Panc1 (cell line): Measurements from ENCODE around the gene R3HDM2. TPM values are rescaled to one million over a fixed set of nuclear protein-coding genes. Genes with fewer than 3 reads are reported as not detected.

Experiments
- ATAC-seq: fragments of 200-7000 bp; cut with Tn5 transposase; 2 replicates; pipeline ENCODE4 v1.9.1; 2020; ENCODE audit warnings: mild to moderate bottlenecking, moderate library complexity
- BruUV-seq: library from RNA; stranded (reverse); fragments of 400-500 nt; replicated peaks from 2 replicates; lab custom pipeline; 2021; lab: Mats Ljungman, UMichigan
- CTCF ChIA-PET: fragments of 300-600 bp; sonication (Branson Sonifier 250); formaldehyde crosslinking; loops from one replicate; lab custom pipeline; 2022; ENCODE audit warnings: antibody characterized with exemption; lab: Charles Lee
- POLR2A ChIA-PET: fragments of 300-600 bp; sonication (Branson Sonifier 250); formaldehyde crosslinking; loops from one replicate; lab custom pipeline; 2022; ENCODE audit warnings: antibody characterized with exemption; lab: Charles Lee
- DNase-seq: peaks from one replicate; pipeline ENCODE4 v3.0.0-alpha.2; 2010; ENCODE audit warnings: low read depth, low spot score
- H3K27ac ChIP-seq: 2 replicates; pipeline ENCODE4 v1.5.1; 2011; ENCODE audit warnings: mild to moderate bottlenecking, low read length, inconsistent platforms
- H3K27me3 ChIP-seq: fragments of 200-500 bp; sonication (Bioruptor generic); 2 replicates; pipeline ENCODE4 v1.6.0; 2014; ENCODE audit warnings: low read length, inconsistent platforms; ENCODE audit not compliant: control insufficient read depth, insufficient read depth
- H3K36me3 ChIP-seq: fragments of 200-500 bp; sonication (Bioruptor generic); 2 replicates; pipeline ENCODE4 v1.5.1; 2014; ENCODE audit warnings: inconsistent platforms, mild to moderate bottlenecking, low read length, moderate library complexity; ENCODE audit not compliant: control insufficient read depth, insufficient read depth
- H3K4me1 ChIP-seq: 2 replicates; pipeline ENCODE4 v1.5.1; 2011; ENCODE audit warnings: inconsistent platforms, mild to moderate bottlenecking, low read length, moderate library complexity; ENCODE audit not compliant: control insufficient read depth, insufficient read depth
- H3K4me3 ChIP-seq, 2 experiments: 2 replicates each; pipeline ENCODE4 v1.5.1; 2011 to 2012; ENCODE audit warnings: low read depth in 2 of 2, low read length in 2 of 2, mild to moderate bottlenecking in 2 of 2, inconsistent platforms in 1 of 2, moderate library complexity in 1 of 2
- H3K9me3 ChIP-seq: fragments of 200-500 bp; sonication (Bioruptor generic); 2 replicates; pipeline ENCODE4 v1.5.1; 2014; ENCODE audit warnings: low read depth, mild to moderate bottlenecking, inconsistent platforms, low read length, moderate library complexity; ENCODE audit not compliant: control insufficient read depth, insufficient read depth
- POLR2AphosphoS5 ChIP-seq: IDR thresholded peaks from 2 replicates; pipeline ENCODE4 v1.6.1; 2012; ENCODE audit warnings: mild to moderate bottlenecking, low read depth, low read length, moderate library complexity
- SIN3A ChIP-seq: IDR thresholded peaks from 2 replicates; pipeline ENCODE4 v1.6.1; 2012; ENCODE audit warnings: low read depth, mild to moderate bottlenecking, low read length, moderate library complexity, borderline replicate concordance; ENCODE audit not compliant: insufficient read depth
- TCF7L2 ChIP-seq: IDR thresholded peaks from 2 replicates; pipeline ENCODE4 v1.6.1; 2011; ENCODE audit warnings: mild to moderate bottlenecking, low read depth, low read length, inconsistent platforms
- in situ Hi-C: cut with HindIII; loops from 2 replicates; pipeline ENCODE4 v1.10.0; 2016; ENCODE audit warnings: low sequenced_read_pairs, low pct_unique_long_range_greater_than_20kb
- intact Hi-C: fragments of 100-400 bp; cut with micrococcal nuclease; formaldehyde crosslinking; loops from one replicate; pipeline ENCODE4 v1.10.0; 2022; ENCODE audit not compliant: unreplicated experiment
- total RNA-seq: library from RNA; stranded (reverse); gene quantifications from one replicate; pipeline ENCODE4 v1.2.1, GENCODE V29; 2021; ENCODE audit not compliant: unreplicated experiment
- TF ChIP-seq, protein P1 (sequence below), 2 experiments: IDR thresholded peaks; 2 replicates each; pipeline ENCODE4 v1.6.1; 2011 to 2012; ENCODE audit warnings: low read depth in 2 of 2, control low read depth in 1 of 2, low read length in 1 of 2, mild to moderate bottlenecking in 1 of 2, moderate library complexity in 1 of 2; ENCODE audit not compliant: insufficient read depth in 1 of 2
- TF ChIP-seq, protein P2 (sequence below): fragments of 450-650 bp; IDR thresholded peaks from 2 replicates; pipeline ENCODE4 v1.5.1; 2017; ENCODE audit warnings: mild to moderate bottlenecking

Gene R3HDM2
- total RNA-seq, 1 experiment from 2014 or later = 56.5 TPM

DNA sequence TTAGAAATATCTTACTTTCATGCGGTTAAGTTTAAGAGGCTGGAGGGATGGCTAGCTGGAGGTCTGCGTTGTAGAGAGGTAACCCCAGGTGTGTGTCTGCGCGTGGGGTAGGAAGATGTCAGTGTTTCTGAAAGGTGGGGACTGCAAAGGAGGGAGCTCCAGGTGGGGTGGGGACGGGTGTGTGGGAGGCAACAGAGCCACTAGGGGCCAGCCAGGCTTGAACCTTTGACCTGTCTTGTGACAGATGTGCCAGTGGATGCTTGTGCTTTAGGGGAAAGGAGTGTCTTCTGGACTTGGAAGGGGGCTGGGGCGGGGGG is 29.6 kb upstream of the R3HDM2 start:
- ATAC-seq (no peak), DNase-seq (no peak)
- no TSS peak for BruUV-seq
- intact Hi-C loops = no loop called here
- no peaks in the 10 kb centered on the region for H3K9me3 ChIP-seq
- no peak for TF ChIP-seq POLR2AphosphoS5
- TF ChIP-seq, protein P1, sequence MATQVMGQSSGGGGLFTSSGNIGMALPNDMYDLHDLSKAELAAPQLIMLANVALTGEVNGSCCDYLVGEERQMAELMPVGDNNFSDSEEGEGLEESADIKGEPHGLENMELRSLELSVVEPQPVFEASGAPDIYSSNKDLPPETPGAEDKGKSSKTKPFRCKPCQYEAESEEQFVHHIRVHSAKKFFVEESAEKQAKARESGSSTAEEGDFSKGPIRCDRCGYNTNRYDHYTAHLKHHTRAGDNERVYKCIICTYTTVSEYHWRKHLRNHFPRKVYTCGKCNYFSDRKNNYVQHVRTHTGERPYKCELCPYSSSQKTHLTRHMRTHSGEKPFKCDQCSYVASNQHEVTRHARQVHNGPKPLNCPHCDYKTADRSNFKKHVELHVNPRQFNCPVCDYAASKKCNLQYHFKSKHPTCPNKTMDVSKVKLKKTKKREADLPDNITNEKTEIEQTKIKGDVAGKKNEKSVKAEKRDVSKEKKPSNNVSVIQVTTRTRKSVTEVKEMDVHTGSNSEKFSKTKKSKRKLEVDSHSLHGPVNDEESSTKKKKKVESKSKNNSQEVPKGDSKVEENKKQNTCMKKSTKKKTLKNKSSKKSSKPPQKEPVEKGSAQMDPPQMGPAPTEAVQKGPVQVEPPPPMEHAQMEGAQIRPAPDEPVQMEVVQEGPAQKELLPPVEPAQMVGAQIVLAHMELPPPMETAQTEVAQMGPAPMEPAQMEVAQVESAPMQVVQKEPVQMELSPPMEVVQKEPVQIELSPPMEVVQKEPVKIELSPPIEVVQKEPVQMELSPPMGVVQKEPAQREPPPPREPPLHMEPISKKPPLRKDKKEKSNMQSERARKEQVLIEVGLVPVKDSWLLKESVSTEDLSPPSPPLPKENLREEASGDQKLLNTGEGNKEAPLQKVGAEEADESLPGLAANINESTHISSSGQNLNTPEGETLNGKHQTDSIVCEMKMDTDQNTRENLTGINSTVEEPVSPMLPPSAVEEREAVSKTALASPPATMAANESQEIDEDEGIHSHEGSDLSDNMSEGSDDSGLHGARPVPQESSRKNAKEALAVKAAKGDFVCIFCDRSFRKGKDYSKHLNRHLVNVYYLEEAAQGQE (IDR thresholded peaks at IDR 0.05; ENCODE audit: insufficient read depth in 1 of 2, low read depth in 2 of 2, low read length in 1 of 2) = no peak
- no peak for TF ChIP-seq SIN3A
- no peak for TF ChIP-seq TCF7L2
- no peaks in the 10 kb centered on the region for H3K36me3 ChIP-seq
- in situ Hi-C loops = no loop called here
- H3K4me3 ChIP-seq = peak overlapping the region; percentile 63 to 72
- ChIA-PET CTCF (interaction anchor here (0.6 kb wide), 1 partner anchor 40 kb away, joined by 3 read pairs; no protein-coding TSS in a partner anchor), POLR2A (interaction anchor here (0.6 kb wide), 1 partner anchor 137 kb away, joined by 4 read pairs; no protein-coding TSS in a partner anchor)
- no peaks in the 10 kb centered on the region for H3K27me3 ChIP-seq
- 0 out of 2 replicates have a peak overlapping the region, but pooled peaks have one; percentile 34 for H3K27ac ChIP-seq
- H3K4me1 ChIP-seq = peaks cover 15% of the 10 kb centered on the region

DNA sequence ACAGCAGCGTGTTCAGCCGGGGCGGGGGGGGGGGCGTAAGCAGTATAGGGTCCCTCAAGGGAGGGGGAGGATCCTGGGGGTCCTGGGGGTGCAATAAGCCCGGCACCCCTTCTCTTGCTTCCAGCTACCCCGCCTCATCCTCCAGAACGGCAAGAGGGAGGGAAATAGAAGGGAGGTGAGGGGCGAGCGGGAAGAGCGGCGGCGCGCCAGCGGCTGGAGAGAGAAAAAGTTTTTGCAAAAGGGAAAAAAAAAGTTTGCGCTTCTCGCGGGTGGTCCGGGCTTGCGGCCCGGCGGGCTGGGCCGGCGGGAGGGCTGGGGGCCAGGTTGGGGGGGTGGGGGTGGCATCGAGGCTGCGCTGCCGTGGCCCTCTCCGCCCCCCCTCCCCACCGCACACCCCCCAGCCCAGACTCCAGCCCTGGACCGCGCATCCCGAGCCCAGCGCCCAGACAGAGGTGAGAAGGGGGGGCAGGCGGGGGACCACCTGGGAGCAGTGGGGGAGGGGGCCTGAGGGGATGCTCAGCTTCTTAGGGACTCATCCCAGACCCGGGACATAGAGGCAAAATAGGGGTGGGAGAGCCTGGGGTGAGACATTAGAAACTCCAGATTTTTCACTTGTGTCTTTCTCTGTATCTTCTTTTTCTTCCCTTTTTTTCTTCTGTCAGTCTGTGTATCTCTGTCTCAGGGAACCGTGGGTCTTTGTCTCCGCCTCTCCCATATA is 29.1 kb upstream of the R3HDM2 start, which contains the start of gene GLI1:
Gene GLI1, plus strand, starts transcription at position 36 of the 718 bp plus-strand sequence. CDS start 3,907 bp downstream, outside the sequence.
- H3K36me3 ChIP-seq = no peaks in the 10 kb centered on the region
- H3K4me1 ChIP-seq = peaks cover 15% of the 10 kb centered on the region
- DNase-seq (no peak), ATAC-seq (no peak)
- peak within 1 kb of the TSS; percentile 72 to 73 for H3K4me3 ChIP-seq
- BruUV-seq = no TSS peak
- no peaks in the 10 kb centered on the region for H3K27me3 ChIP-seq
- H3K9me3 ChIP-seq = no peaks in the 10 kb centered on the region
- ChIA-PET CTCF (interaction anchor here (0.6 to 1.1 kb wide), 3 partner anchors 30 to 178 kb away, joined by 3 to 8 read pairs (median 5); no protein-coding TSS in a partner anchor), POLR2A (no interaction called here)
- in situ Hi-C loops = no loop called here
- TF ChIP-seq TCF7L2 (no peak), POLR2AphosphoS5 (no peak), SIN3A (no peak)
- TF ChIP-seq, protein P1 (IDR thresholded peaks at IDR 0.05; ENCODE audit: insufficient read depth in 1 of 2, low read depth in 2 of 2, low read length in 1 of 2) = no peak
- TF ChIP-seq, protein P2, sequence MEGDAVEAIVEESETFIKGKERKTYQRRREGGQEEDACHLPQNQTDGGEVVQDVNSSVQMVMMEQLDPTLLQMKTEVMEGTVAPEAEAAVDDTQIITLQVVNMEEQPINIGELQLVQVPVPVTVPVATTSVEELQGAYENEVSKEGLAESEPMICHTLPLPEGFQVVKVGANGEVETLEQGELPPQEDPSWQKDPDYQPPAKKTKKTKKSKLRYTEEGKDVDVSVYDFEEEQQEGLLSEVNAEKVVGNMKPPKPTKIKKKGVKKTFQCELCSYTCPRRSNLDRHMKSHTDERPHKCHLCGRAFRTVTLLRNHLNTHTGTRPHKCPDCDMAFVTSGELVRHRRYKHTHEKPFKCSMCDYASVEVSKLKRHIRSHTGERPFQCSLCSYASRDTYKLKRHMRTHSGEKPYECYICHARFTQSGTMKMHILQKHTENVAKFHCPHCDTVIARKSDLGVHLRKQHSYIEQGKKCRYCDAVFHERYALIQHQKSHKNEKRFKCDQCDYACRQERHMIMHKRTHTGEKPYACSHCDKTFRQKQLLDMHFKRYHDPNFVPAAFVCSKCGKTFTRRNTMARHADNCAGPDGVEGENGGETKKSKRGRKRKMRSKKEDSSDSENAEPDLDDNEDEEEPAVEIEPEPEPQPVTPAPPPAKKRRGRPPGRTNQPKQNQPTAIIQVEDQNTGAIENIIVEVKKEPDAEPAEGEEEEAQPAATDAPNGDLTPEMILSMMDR = no peak
- intact Hi-C loops = loop anchor here (5.0 kb wide), 1 partner anchor 162 kb away; no protein-coding TSS in a partner anchor
- peak within 1 kb of the TSS; percentile 89 for H3K27ac ChIP-seq
